Measurements from ENCODE around the gene SPRED2.

The SPRED2 gene

DNA sequence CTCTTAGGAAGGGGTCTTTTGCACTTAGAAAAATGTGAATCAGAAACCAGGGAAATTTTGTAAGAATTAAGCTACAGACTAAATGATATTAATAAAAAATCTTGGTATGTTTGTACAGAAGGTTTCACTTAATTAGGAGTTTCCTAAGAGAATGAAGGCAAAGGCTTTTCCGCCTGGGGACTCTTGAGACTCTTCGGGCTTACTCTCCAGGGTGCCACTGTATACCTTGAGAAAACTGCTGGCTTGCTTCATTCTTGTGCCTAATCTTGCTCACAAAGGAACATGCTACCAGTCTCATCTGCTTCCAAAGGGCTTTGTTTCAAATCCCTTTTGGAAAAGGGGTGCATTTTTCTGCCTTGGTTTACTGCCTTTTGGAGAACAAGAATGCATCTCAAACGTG, 155.3 kb downstream of the SPRED2 start:
- no peak for DNase-seq (ENCODE audit: low read depth)

DNA sequence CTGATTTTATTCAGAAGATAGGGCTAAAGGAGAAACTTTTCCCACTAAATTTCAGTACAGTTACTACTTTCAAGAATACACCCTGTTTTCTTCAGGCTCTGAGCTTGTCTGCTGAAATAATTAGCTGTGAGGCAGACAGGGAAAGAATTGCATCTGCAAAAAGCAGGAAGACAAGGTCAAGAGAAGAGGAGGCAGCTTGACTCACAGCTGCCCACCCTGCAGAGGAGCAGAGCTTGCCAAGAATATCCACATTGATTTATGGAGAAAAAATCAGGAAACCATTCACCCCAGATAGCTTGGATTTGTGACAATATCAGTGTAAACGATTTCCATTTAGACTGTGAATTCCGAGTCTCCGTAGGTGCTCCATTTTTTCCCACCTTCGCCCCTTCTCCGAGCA, 155.8 kb downstream of the SPRED2 start:
- DNase-seq (ENCODE audit: low read depth): no peak

DNA sequence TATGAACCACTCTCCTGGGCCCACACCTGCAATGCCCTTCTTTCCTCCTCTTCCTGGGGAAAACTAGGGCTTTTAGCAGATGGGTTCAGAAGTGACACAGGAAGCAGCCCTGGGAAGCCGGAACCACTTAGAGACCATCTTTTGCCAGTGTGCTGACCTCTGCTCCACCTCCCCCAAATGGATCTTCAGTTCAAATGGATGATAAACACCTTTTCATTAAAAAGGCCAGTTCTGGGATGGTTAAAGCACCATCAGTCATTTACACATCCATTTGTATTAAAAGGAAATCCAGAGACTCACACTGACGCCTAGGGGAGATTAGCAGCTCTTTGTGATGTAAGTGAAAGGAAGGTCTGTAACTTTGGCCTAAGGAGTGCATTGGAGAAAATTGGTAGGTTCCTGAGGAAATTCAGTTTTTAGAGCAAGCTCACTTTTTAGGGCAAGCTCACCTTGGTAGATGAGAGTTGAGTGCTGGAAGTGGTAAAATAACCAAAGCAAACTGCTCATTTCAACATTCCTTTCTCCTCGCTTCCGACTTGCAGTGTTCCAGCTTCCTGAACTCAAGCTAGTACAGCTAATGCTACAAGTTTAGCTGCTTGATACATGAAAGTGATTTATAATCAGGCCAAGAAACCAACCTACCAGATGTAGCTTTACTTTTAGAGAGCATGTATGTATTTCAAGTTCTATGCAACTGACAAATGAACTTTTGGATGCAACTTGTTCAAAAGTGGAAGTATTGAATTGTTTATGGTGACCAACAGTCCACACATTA, 157.1 kb downstream of the SPRED2 start:
- DNase-seq (ENCODE audit: low read depth): no peak

DNA sequence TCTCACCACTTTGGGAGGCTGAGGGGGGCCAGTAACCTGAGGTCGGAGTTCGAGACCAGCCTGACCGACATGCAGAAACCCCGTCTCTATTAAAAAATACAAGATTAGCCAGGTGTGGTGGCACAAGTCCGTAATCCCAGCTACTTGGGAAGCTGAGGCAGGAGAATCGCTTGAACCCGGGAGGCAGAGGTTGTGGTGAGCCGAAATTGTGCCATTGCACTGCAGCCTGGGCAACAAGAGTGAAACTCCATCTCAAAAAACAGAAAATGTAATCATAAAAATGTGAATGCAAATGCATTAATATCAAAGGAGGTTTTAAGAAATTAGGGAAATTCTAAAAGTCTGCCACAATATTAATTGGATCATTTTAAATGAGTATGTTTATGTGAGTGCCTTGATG, 159.1 kb downstream of the SPRED2 start:
- DNase-seq (ENCODE audit: low read depth): no peak

DNA sequence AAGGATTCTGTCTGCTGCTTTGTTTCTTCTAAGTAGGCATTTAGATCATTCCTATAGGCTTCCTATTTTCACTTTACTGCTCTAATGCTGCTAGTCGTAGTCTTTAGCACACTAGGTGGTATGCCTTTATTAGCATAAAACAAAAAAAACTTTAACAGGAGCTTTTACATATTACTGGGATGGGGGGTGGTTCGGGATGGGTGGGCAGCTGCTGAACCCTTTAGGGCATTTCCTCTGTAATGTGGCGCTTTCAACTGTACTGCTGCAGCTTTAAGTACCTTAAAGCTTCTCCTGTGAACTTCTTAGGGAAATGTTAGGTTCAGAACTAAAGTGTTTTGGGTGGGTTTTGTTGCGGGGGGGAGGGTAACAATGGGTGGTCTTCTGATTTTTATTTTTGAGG, 163.4 kb downstream of the SPRED2 start:
- DNase-seq (ENCODE audit: low read depth): no peak

DNA sequence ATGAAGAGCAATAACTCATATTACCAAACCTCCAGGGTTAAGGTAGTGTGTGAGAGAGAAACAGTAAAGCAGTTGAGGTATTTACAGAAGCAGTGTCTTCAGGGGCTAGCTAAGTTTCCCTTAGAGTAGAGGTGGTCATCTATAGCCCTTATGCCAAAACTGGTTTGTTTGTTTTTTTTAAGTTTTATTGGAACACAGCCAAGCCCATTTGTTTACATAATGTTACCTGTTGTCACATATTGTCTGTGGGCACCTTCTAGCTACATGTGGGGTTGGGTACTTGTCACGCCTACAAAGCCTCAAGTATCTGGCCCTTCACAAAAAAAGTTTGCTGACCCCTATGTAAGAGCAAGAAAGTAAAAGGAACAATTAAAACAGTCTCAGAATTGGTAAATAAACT, 165.4 kb downstream of the SPRED2 start:
- no peak for DNase-seq (ENCODE audit: low read depth)

DNA sequence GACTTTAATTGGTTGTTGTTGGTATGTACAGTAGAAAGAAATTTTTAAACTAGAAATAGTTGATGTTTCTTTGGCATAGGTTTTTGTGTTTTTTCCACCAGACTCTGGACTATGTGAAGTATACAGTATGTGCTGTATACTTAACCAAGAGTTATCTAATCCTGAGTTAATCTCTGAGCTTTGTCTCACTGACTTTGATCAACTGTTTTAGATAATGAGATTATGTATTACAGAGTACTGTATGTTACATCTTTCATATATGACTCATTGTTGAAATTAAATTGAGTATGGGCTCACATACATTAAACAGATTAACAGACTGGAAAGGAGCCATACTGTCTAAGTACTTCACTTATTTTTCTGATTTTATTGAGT, 166.7 kb downstream of the SPRED2 start:
- DNase-seq (ENCODE audit: low read depth): no peak

DNA sequence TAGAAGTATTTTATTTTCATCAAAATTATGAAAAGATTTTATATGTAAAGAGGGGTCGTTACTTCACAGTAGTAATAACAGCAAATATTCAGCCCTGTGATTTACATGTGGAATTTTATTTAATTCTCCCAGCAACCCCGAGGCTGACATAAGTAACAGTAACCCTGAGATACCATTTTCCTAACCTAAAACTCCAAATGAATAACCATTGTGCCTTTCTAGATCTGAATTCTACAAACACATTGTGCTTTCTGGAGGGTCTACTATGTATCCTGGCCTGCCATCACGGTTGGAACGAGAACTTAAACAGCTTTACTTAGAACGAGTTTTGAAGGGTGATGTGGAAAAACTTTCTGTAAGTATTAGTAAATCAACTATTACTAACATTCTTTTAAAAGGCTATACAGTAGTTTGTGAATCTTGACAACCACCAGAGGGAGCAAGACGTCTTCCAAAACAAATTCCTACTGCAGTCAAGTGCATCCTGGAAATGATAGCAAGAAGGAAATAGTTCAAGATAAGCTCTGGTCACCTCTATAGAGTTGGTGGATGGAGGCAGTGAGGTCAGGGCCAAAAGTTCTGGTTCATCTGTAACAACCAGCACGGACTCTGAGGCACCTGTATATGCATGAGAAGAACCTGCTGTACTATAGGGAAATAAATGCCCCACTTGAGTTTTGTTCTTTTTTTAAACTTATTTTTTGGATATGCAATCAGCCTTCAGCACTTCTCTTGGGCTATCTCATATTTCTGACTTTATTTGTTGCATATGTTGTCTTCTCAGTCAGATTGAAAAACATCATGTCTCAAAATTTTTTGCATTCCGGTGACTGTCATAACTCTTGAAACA, 167.4 kb downstream of the SPRED2 start:
- no peak for DNase-seq (ENCODE audit: low read depth)

DNA sequence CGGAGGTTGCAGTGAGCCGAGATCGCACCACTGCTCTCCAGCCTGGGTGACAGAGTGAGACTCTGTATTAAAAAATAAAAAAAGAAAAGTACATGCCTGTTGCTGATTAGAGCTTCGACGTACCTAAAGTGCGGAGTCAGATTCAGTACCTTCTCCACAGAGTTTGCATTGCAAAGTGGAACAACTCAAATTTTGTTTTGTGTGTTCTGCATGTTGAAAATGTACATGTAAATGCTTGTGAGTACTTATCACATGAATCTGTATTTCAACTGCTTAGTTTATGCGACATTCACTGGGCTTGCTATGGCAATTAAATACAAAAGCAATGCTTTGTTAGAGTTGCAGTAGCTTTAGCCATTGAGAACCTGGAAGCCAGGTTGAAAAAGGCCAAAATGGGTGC, 168.4 kb downstream of the SPRED2 start:
- DNase-seq (ENCODE audit: low read depth): no peak

DNA sequence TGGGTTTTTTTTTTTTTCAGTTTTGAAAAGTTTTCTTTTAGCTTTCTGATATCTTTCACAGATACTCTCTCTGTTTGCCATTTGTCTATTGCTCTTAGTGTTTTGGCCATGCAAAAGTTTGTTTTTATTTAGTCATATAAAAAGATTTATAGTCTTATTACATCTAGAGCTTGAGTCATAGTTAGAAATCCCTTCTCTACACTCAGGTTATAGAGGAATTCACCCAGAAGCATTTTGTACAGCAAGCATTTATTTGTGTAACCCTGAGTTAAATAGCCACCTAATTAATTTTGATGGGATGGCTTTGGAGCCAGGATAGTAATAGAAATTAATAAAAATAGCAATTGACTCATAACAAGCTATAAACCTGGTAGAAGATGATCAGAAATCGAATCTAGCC, 169.1 kb downstream of the SPRED2 start:
- no peak for DNase-seq (ENCODE audit: low read depth)

DNA sequence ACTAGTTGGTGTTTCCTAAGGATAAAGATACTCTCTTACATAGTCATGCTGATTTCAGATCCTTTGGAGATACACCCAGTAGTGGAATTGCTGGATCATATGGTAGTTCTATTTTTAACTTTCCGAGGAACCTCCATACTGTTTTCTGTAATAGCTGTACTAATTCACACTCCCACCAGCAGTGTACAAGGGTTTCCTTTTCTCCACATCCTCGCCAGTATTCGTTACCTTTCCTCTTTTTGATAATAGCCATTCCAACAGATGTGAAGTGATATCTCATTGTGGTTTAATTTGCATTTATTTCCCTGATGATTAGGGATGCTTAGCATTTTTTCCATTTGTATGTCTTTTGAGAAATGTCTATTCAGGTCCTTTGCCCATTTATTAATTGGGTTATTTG, 170.7 kb downstream of the SPRED2 start:
- no peak for DNase-seq (ENCODE audit: low read depth)

All from T-helper 22 cell (primary cell).